BJ (cell line): ENCODE measurements around the gene ZNF205. TPM values are rescaled to one million over a fixed set of nuclear protein-coding genes. Genes with fewer than 3 reads are reported as not detected.

Source experiments
- CTCF ChIA-PET: fragments of 350-600 bp; formaldehyde crosslinking; extraction: SDS; loops from one replicate; lab custom pipeline; 2021; ENCODE audit warnings: antibody characterized with exemption, inconsistent platforms; lab: Yijun Ruan, JAX
- POLR2A ChIA-PET: fragments of 300-600 bp; sonication (Branson Sonifier 250); formaldehyde crosslinking; extraction: SDS; loops from one replicate; lab custom pipeline; 2021; ENCODE audit warnings: antibody characterized with exemption; lab: Charles Lee
- DNase-seq: peaks from one replicate; pipeline ENCODE4 v3.0.0-alpha.2; 2011; ENCODE audit warnings: low read depth
- H3K27me3 ChIP-seq: 2 replicates; pipeline ENCODE4 v1.6.0; 2011; ENCODE audit warnings: low read length; ENCODE audit not compliant: control insufficient read depth, insufficient read depth
- H3K36me3 ChIP-seq: 2 replicates; pipeline ENCODE4 v1.5.1; 2011; ENCODE audit warnings: low read length; ENCODE audit not compliant: control insufficient read depth, insufficient read depth
- H3K4me3 ChIP-seq: 2 replicates; pipeline ENCODE4 v1.5.1; 2011; ENCODE audit warnings: low read depth, mild to moderate bottlenecking, control low read depth, low read length
- CTCF ChIP-seq: IDR thresholded peaks from 2 replicates; pipeline ENCODE4 v1.5.1; 2011; ENCODE audit warnings: low read depth, mild to moderate bottlenecking, control low read depth, inconsistent platforms, low read length, moderate library complexity; ENCODE audit not compliant: insufficient read depth
- polyA plus RNA-seq: library from polyadenylated mRNA; depleted of rRNA; stranded (reverse); fragments of >200 nt; gene quantifications from 2 replicates; pipeline ENCODE4 v1.2.3, GENCODE V29; 2011

ZNF205 gene
- polyA plus RNA-seq, 1 experiment, result 9.0 TPM

DNA sequence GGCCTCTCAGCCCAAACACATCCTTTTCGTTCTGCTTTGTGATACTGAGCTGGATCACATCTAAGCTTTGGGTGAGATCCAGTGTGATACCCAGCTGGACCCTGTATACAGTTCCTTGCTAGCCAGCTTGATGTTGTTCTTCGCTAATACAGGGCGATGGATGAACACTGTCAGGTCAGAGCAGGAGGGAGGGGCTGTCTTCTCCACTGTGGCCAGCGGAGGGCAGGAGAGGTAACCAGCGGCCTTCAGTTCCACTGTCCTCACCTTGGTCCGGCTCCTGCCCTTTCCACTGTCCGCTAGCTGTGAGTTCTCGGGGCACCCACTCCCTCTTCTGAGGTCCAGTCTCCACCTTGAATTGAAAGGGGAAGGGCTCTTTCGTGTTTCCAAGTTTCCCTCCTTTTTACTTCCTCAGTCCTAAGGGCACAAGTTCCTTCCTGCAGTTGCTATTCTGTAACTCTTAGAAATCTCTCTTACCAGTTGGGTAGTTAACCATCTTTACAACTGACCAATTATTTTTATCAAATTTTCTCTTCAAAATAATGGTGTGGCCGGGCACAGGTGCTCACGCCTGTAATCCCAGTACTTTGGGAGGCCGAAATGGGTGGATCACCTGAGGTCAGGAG, 19.5 kb downstream of the ZNF205 start:
- H3K4me3 ChIP-seq, result no peak overlapping the region
- TF ChIP-seq CTCF, result peak; percentile 62
- ChIA-PET CTCF (interaction anchor here (0.6 to 2.1 kb wide), 14 partner anchors 8 to 128 kb away, joined by 3 to 15 read pairs (median 3); no protein-coding TSS in a partner anchor), POLR2A (no interaction called here)
- no peaks in the 10 kb centered on the region for H3K27me3 ChIP-seq
- DNase-seq, result no peak
- H3K36me3 ChIP-seq, result peaks cover 6% of the 10 kb centered on the region

DNA sequence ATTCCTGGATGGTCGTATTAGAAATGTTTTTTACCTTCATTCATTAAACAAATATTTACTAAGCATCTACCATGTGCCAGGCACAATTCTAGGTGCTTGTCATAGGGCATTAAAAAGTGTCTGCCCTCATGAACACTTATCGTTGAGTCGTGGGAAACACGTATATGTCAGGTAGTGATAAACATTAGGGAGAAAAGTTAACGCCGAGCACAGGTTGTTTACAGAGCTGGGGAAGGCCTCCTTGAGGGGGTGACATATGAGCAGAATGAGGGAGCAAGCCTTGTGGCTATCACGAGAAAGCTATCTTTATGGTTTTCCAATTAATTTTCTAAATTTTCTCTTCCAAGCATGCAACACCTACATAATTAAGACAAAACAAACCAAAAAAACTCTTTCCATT, 21.5 kb downstream of the ZNF205 start:
- POLR2A ChIA-PET, result no interaction called here
- Histone ChIP-seq H3K36me3 (peaks cover 9% of the 10 kb centered on the region), H3K27me3 (no peaks in the 10 kb centered on the region), H3K4me3 (peak overlapping the region; percentile 99)
- CTCF ChIA-PET, result interaction anchor here (0.8 to 2.0 kb wide), 5 partner anchors 16 to 75 kb away, joined by 3 to 16 read pairs (median 3); no protein-coding TSS in a partner anchor
- DNase-seq, result no peak
- no peak for TF ChIP-seq CTCF

DNA sequence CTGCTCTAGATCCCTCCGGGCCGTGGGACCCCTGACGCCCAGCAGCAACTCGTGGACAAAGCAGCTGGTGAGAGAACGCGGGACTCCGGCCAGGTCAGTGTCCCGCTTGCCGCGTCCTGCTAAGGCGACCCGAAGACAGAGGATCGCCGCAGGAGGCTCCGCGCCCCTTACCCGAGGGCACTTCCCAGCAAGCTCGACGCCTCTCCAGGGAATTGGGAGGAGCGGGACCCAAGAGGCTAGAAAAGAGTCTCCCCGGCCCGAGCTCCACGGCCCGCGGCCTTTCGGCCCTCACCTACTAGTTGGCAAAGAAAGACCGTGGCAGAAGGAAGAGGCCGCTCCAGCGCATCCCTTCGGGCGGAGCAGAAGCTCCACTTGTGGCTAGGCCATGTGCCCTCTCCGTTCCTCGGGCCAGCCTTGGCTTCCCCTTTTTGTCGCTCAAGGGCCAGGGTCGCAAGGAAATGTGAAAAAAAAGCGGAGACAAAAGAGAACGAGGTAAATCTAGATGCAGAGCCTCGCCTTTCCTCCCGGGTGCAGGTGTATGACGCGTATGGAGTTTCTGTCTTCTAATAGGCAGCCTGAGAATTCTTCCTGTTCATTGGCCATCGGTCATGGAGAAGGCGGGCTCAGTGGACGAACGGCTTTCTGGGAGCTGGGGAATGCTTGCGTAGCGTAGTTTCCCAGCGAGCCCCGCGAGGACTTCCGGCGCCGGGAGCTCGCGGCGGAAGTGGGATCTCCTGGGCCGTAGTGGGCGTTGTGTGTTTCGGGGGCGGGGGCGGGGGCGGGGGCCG, 22.1 kb downstream of the ZNF205 start, which contains the start of gene ZNF213:
Gene ZNF213 (plus strand): TSS at position 692 of the 788 bp plus-strand sequence. CDS start 2,252 bp downstream, outside the sequence.
- Histone ChIP-seq H3K36me3 (peaks cover 9% of the 10 kb centered on the region), H3K27me3 (no peaks in the 10 kb centered on the region), H3K4me3 (peak within 1 kb of the TSS; percentile 99)
- peak; percentile 95 for DNase-seq
- no peak for TF ChIP-seq CTCF
- CTCF ChIA-PET, result interaction anchor here (0.8 to 2.0 kb wide), 8 partner anchors 15 to 76 kb away, joined by 3 to 16 read pairs (median 3); partner anchors contain the start of gene ZNF205
- POLR2A ChIA-PET, result interaction anchor here (0.6 to 0.9 kb wide), 4 partner anchors 16 to 132 kb away, joined by 3 to 6 read pairs (median 4); no protein-coding TSS in a partner anchor

- POLR2A ChIA-PET, result interaction anchor here (0.6 to 0.9 kb wide), 4 partner anchors 15 to 132 kb away, joined by 3 to 6 read pairs (median 4); no protein-coding TSS in a partner anchor
- CTCF ChIA-PET, result interaction anchor here (0.6 to 2.0 kb wide), 7 partner anchors 15 to 104 kb away, joined by 3 to 16 read pairs (median 3); partner anchors contain the start of gene ZNF205
- H3K27me3 ChIP-seq, result no peaks in the 10 kb centered on the region
- TF ChIP-seq CTCF, result no peak
- H3K4me3 ChIP-seq, result peak overlapping the region; percentile 93
- DNase-seq, result no peak
- H3K36me3 ChIP-seq, result peaks cover 9% of the 10 kb centered on the region
Measured at GRCh38 chr16:3135126-3135715, 22.8 kb downstream of the ZNF205 start.
